HFFc6 (cell line): ENCODE results near the gene ARTN. TPM values are rescaled to one million over a fixed set of nuclear protein-coding genes. Genes with fewer than 3 reads are reported as not detected.
A peak's percentile ranks its signal among the peaks of the same experiment; 100 is the strongest.

Experiments used
- DNase-seq: peaks from one replicate; pipeline ENCODE4 v3.0.0-alpha.2; 2018
- H3K27ac Mint-ChIP-seq: 2 replicates; pipeline ENCODE4 v1.8.0; 2020; ENCODE audit warnings: mild to moderate bottlenecking, mixed read lengths
- H3K27me3 Mint-ChIP-seq: 2 replicates; pipeline ENCODE4 v1.8.0; 2021; ENCODE audit warnings: mild to moderate bottlenecking, moderate library complexity, mixed read lengths; ENCODE audit not compliant: insufficient read depth
- H3K36me3 Mint-ChIP-seq: 2 replicates; pipeline ENCODE4 v1.8.0; 2021; ENCODE audit warnings: low read depth, mixed read lengths
- H3K4me1 Mint-ChIP-seq: 2 replicates; pipeline ENCODE4 v1.8.0; 2020; ENCODE audit warnings: low read depth, mixed read lengths
- H3K4me3 Mint-ChIP-seq: 2 replicates; pipeline ENCODE4 v1.8.0; 2020; ENCODE audit warnings: mild to moderate bottlenecking, moderate library complexity, mixed read lengths
- H3K9me3 Mint-ChIP-seq: 2 replicates; pipeline ENCODE4 v1.8.0; 2020; ENCODE audit warnings: mild to moderate bottlenecking, mixed read lengths
- CTCF ChIP-seq: fragments of 200-600 bp; sonication (generic); IDR thresholded peaks from 2 replicates; pipeline ENCODE4 v1.5.0; 2021; ENCODE audit warnings: antibody characterized with exemption, mild to moderate bottlenecking
- total RNA-seq, 6 experiments: library from RNA; stranded (reverse); fragmentation: NEBNext Ultra II Directional; extraction: Animal tissue kit (Norgen Biotek cat#: 25700); gene quantifications; 2 replicates in 1 of 6; 3 replicates in 5 of 6; pipeline ENCODE4 v1.2.3, GENCODE V29; 2021

ARTN gene
- total RNA-seq, 6 experiments from 2014 or later: 0.14 to 0.61 (median 0.37) TPM

DNA sequence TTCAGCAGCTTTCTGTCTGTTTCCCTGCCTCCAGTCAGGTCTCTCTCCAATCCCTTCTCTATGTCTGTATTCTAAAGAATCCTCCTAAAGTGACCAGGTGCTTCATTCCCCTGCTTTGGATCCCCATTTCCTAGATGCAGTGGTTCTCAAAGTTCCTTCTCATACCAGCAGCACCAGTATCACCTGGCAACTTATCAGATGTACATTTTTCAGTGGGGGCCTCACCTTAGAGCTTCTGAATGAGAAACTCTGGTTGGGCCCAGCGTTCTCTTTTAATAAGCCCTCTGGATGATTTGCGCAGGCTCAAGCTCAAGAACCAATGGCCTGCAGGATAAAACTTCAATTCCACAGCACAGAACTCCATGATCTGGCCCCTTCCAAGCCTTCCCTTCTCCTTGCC, 25.4 kb upstream of the ARTN start:
- H3K9me3 Mint-ChIP-seq: no peaks in the 10 kb centered on the region
- peaks cover 15% of the 10 kb centered on the region for H3K4me1 Mint-ChIP-seq
- H3K4me3 Mint-ChIP-seq: no peak overlapping the region
- DNase-seq: no peak
- H3K27me3 Mint-ChIP-seq: peaks cover 4% of the 10 kb centered on the region; the same call in 1 of the 2 replicates
- no peaks in the 10 kb centered on the region; the same call in 1 of the 2 replicates for H3K36me3 Mint-ChIP-seq
- no peak overlapping the region for H3K27ac Mint-ChIP-seq
- TF ChIP-seq CTCF: no peak

DNA sequence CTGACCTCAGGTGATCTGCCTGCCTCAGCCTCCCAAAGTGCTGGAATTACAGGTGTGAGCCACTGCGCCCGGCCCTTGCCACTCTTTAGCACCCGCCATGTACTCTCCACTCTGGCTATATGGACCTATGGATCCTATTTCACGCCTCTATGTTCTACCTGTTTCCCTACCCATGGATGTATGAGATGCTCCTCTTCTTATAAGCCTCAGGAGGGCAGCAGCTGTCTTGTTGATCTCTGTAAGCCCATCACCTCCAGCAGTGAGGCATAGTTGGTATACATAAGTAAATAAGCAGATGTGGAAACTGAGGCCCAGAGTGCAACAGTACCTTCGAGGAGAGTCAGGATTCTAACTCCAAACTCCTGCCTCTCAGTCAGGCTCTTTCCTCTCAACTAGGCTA, 24.7 kb upstream of the ARTN start:
- no peak overlapping the region for H3K27ac Mint-ChIP-seq
- H3K36me3 Mint-ChIP-seq: no peaks in the 10 kb centered on the region; the same call in 1 of the 2 replicates
- H3K9me3 Mint-ChIP-seq: no peaks in the 10 kb centered on the region
- peaks cover 15% of the 10 kb centered on the region for H3K4me1 Mint-ChIP-seq
- DNase-seq: no peak
- peaks cover 4% of the 10 kb centered on the region; the same call in 1 of the 2 replicates for H3K27me3 Mint-ChIP-seq
- H3K4me3 Mint-ChIP-seq: no peak overlapping the region
- 0 out of 2 replicates have a peak, but pooled peaks have one; percentile 9 for TF ChIP-seq CTCF

DNA sequence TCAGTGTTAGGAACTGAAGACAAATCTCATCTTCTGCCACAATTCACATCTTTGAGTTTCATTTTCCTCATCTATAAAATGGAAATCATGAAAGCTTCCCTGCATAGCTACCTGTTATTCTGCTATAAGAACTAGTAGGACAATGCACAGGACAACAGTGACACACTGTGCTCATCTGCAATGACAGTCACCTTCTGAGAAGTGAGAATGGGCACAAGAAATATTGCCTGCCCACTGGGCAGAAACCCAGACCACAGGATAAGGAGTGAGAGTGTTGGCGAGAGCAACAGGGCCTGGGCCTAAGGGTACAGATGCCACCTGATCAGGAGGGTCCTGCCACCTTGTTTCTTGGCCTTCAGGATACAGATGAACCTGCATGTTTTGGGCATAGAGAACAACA, 23.3 kb upstream of the ARTN start:
- TF ChIP-seq CTCF: no peak
- Mint-ChIP-seq H3K4me3 (no peak overlapping the region), H3K4me1 (peaks cover 22% of the 10 kb centered on the region), H3K9me3 (no peaks in the 10 kb centered on the region), H3K36me3 (no peaks in the 10 kb centered on the region; the same call in 1 of the 2 replicates), H3K27ac (no peak overlapping the region), H3K27me3 (peaks cover 4% of the 10 kb centered on the region; the same call in 1 of the 2 replicates)
- DNase-seq: no peak

DNA sequence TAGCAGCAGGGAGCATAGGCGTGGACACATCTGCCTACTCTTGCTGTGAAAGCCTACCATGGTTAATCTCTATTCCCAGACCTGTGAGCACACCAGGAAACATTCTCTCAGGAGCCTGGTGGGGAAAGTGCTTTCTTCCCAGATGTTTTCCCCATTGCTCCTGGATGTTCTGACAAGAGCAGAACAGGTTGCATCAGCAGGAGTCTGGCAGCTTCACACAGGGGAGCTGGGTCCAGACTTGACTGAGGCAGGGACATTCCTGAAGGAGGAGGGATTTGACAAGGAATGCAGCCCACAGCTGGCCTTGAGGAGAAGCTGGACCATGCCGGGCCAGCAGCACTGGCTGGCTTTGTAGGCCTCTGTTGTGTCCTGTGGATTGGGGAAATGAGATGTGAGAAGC, 21.0 kb upstream of the ARTN start:
- Mint-ChIP-seq H3K27ac (no peak overlapping the region), H3K36me3 (no peaks in the 10 kb centered on the region; the same call in 1 of the 2 replicates), H3K9me3 (no peaks in the 10 kb centered on the region), H3K4me3 (no peak overlapping the region), H3K4me1 (peaks cover 23% of the 10 kb centered on the region), H3K27me3 (peaks cover 4% of the 10 kb centered on the region; the same call in 1 of the 2 replicates)
- no peak for TF ChIP-seq CTCF
- no peak for DNase-seq

GRCh38 chr1:43913051-43913501, 20.5 kb upstream of the ARTN start:
- TF ChIP-seq CTCF: no peak
- no peaks in the 10 kb centered on the region; the same call in 1 of the 2 replicates for H3K36me3 Mint-ChIP-seq
- H3K9me3 Mint-ChIP-seq: no peaks in the 10 kb centered on the region
- DNase-seq: no peak
- peaks cover 4% of the 10 kb centered on the region; the same call in 1 of the 2 replicates for H3K27me3 Mint-ChIP-seq
- no peak overlapping the region for H3K27ac Mint-ChIP-seq
- H3K4me3 Mint-ChIP-seq: no peak overlapping the region
- H3K4me1 Mint-ChIP-seq: peaks cover 23% of the 10 kb centered on the region
